Testis (tissue), 3 donors: ENCODE measurements around the gene ANO3. TPM values are rescaled to one million over a fixed set of nuclear protein-coding genes. Genes with fewer than 3 reads are reported as not detected.

Experiments used
- DNase-seq: peaks from one replicate; pipeline ENCODE4 v3.0.0-alpha.2; 2019
- H3K27ac ChIP-seq, 2 donors: fragments of 200-600 bp; sonication (generic); one replicate each; pipeline ENCODE4 v1.5.1; 2019
- H3K27me3 ChIP-seq: fragments of 200-600 bp; sonication (generic); one replicate; pipeline ENCODE4 v1.5.1; 2019
- H3K36me3 ChIP-seq: fragments of 200-600 bp; sonication (generic); one replicate; pipeline ENCODE4 v1.5.1; 2017; ENCODE audit warnings: low read depth; ENCODE audit errors: missing control alignments
- H3K4me1 ChIP-seq: fragments of 200-600 bp; sonication (generic); one replicate; pipeline ENCODE4 v1.5.1; 2019
- H3K4me3 ChIP-seq, 2 donors: fragments of 200-600 bp; sonication (generic); one replicate each; pipeline ENCODE4 v1.5.1; 2017 to 2019
- H3K9me3 ChIP-seq: fragments of 200-600 bp; sonication (generic); one replicate; pipeline ENCODE4 v1.5.1; 2017
- POLR2A ChIP-seq: fragments of 450-650 bp; IDR thresholded peaks from one replicate; pipeline ENCODE4 v1.6.1; 2017; ENCODE audit warnings: antibody characterized with exemption, mild to moderate bottlenecking, moderate library complexity
- WGBS, 2 donors: methylation state at CpG; one replicate each; pipeline ENCODE4 v1.1.5; 2018; 5-methylcytosine and 5-hydroxymethylcytosine counted together
- intact Hi-C: fragments of 100-400 bp; cut with DNase I; formaldehyde crosslinking; loops from one replicate; pipeline ENCODE4 v1.15.1; 2023; ENCODE audit warnings: low total_unique reads
- polyA plus RNA-seq: library from polyadenylated mRNA; stranded (reverse); fragments of 350-450 nt; fragmentation: Illumina TruSeq; extraction: RNeasy Lipid Tissue Mini Kit (QIAGEN cat#74804); gene quantifications from one replicate; pipeline ENCODE4 v1.2.3, GENCODE V29; 2014; ENCODE audit warnings: low read depth, low replicate concordance; ENCODE audit not compliant: insufficient read depth
- total RNA-seq, 2 donors: library from RNA; depleted of rRNA; stranded (reverse); fragments of >200 nt; gene quantifications; one replicate each; pipeline ENCODE4 v1.2.3, GENCODE V29; 2016
- TF ChIP-seq, protein P1 (sequence below), 3 experiments: fragments of 450-650 bp in 2 of 3; fragments of 200-600 bp in 1 of 3; sonication (generic) in 1 of 3; IDR thresholded peaks; one replicate each; pipeline ENCODE4 v1.5.1; 2016 to 2019; ENCODE audit warnings: antibody characterized with exemption in 3 of 3, mild to moderate bottlenecking in 2 of 3, moderate library complexity in 1 of 3

ANO3 gene
- total and polyA plus RNA-seq, 3 donors from 2014 or later, result 1.9 to 2.4 (median 2.2) TPM

DNA sequence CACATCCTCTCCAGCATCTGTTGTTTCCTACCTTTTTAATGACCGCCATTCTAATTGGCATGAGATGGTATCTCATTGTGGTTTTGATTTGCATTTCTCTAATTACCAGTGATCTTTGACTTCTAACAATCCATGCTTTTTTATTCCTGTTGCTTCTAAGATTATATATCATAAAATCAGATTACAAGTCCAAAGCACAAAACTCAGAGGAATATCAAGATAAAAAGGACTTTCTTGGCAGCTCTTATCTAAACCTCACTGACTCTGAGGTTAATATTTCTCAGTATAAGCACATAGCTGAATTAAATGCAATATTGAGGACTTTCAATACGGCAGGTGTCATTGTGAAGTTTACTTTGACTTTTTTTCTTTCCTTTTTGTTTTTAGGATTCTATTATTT, 378.6 kb downstream of the ANO3 start:
- Histone ChIP-seq H3K4me1 (no peaks in the 10 kb centered on the region), H3K27ac (no peak overlapping the region), H3K36me3 (no peaks in the 10 kb centered on the region), H3K9me3 (no peaks in the 10 kb centered on the region), H3K4me3 (no peak overlapping the region), H3K27me3 (no peaks in the 10 kb centered on the region)
- no peak for DNase-seq
- no peak for TF ChIP-seq POLR2A
- TF ChIP-seq, protein P1, sequence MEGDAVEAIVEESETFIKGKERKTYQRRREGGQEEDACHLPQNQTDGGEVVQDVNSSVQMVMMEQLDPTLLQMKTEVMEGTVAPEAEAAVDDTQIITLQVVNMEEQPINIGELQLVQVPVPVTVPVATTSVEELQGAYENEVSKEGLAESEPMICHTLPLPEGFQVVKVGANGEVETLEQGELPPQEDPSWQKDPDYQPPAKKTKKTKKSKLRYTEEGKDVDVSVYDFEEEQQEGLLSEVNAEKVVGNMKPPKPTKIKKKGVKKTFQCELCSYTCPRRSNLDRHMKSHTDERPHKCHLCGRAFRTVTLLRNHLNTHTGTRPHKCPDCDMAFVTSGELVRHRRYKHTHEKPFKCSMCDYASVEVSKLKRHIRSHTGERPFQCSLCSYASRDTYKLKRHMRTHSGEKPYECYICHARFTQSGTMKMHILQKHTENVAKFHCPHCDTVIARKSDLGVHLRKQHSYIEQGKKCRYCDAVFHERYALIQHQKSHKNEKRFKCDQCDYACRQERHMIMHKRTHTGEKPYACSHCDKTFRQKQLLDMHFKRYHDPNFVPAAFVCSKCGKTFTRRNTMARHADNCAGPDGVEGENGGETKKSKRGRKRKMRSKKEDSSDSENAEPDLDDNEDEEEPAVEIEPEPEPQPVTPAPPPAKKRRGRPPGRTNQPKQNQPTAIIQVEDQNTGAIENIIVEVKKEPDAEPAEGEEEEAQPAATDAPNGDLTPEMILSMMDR (IDR thresholded peaks at IDR 0.05), result no peak
- WGBS, 2 donors, result 94 to 98% methylated on average over 2 of the region's 2 CpGs
- intact Hi-C loops, result no loop called here

- intact Hi-C loops, result no loop called here
- 58% methylated on average over 5 of the region's 5 CpGs for WGBS, 2 donors
- H3K4me1 ChIP-seq, result no peaks in the 10 kb centered on the region
- TF ChIP-seq, protein P1 (IDR thresholded peaks at IDR 0.05), result no peak
- TF ChIP-seq POLR2A, result no peak
- no peak overlapping the region for H3K4me3 ChIP-seq
- H3K9me3 ChIP-seq, result no peaks in the 10 kb centered on the region
- H3K36me3 ChIP-seq, result no peaks in the 10 kb centered on the region
- no peaks in the 10 kb centered on the region for H3K27me3 ChIP-seq
- H3K27ac ChIP-seq, result no peak overlapping the region
- no peak for DNase-seq
Observed at GRCh38 chr11:26712497-26712896, 380.6 kb downstream of the ANO3 start.

Other genes starting within 250 kb of the ANO3 start
- gene MUC15, start 240.1 kb downstream of the ANO3 start, total RNA-seq, result under 1 TPM in 1 of 2 donors, not detected in 1; 0.25 TPM
- 0.57 TPM for gene MUC15, start 240.1 kb downstream of the ANO3 start, polyA plus RNA-seq